Measurements from ENCODE around the gene STN1.

Gene STN1

DNA sequence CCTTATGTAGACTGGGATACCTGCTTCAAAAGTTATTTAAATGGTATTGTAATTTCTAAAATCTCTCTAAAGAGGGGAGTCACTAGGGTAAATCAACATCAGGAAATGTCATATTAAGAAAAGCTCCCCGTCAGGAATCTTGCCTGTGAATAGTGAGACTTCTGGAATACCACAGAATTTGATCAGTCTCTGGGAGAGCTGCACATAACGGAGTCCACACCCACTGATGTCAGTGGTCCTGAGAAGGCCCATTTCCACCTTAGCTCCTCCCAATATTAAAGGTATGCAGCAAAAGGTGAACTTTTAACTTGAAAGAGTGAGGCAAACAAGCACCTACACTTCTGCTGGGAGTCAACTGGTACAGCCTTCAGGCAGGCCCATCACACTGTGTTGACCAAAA, 27.3 kb downstream of the STN1 start:
- DNase-seq = no peak

DNA sequence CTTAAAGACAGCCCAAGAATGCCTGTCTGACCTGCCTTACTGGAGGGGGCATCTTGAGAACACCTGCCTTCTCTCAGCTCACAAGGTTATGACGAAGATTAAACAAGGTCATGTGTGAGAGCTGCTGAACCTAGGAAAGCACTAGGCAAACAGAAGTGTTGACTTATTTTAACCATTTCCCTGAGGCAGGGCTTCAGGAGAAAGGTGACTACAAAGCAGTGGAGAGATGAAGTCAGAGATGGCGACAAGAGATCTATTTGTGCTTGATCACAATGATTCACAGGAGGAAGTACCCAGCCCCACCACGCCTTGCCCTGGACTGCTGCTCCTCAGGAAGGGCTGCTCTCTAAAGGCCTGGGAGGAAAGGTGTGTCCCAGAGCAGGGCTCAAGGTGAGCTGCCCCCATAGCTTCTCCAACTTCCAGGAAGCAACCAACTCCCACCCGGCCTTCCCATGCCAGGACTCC, 27.8 kb downstream of the STN1 start:
- no peak for DNase-seq

DNA sequence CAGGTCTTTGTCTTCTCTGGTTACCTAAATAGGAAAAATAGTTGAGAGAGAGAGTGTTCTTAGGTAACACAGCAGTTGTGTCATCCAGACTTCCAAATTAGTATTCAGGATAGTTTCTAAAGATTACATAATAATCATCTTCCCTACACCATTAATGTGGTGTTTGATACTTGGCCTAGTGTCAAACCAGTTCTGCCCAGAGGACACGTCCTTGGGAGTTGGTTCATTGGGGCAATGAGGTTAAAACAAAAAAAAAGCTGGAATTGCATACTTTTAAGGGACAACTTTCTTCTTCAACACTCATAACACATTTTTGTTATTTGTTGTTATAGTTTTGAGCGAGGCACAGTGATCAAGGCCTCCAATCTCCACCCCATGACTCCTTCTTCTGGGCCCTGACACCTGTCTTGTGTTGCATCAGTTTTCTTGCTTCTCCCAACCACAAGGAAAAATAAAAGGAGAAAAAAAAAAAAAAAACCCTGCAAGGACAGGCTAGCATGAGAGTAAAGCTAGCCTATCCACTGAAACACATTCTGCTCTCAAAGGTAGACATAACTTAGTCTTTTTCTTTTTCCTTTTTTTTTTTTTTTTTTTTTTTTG, 28.8 kb downstream of the STN1 start:
- no peak for DNase-seq

DNA sequence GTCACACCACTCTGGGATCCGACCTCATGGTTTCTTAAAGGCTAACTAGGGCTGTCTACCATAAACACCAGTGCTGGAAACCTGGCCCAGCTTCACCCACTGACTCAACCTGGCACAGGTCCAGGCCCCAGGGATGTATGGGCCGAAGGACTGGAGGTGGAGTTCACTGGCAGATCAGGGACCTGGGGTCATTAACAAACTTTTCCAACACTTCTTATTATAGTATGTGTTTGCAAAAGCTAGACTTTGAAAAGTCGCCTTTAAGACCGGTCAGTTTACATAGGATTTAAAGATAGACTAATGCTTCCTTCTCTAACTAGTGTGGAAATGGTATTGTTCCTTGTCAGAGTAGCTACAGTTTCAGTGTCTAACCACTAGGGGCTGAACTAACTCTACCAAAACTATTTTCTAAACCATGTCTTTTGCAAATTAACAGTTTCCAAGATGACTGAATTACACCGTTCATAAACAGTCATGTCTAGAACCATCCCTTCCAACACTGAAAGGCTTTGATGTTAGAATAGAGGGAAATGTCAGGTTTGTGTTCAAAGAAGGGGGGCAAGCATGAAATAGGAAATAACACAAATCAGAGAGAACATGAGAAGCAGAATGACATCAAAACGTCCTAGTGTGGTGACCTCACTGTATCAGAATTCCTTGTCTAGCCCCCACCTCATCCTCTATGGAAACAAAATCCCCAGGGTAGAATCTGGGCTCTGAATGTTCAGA, 29.7 kb downstream of the STN1 start:
- DNase-seq = peak; percentile 55

DNA sequence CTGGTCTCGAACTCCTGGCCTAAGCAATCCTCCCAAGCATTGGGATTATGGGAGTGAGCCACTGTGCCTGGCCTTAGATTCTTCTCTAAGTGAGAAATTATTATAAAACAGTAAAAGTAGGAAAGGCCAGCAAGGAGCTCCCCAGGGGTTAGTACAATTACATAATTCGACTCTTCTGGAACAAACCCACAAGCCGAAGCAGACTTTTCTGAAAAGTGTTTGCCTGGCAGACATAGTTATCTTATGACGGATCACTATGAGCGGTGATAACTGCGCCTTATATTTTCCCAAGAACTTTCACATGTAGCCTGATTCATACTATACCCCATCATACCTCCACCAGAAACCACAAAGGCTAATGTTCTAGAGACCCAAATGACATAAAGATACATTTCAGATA, 32.4 kb downstream of the STN1 start:
- DNase-seq = no peak

DNA sequence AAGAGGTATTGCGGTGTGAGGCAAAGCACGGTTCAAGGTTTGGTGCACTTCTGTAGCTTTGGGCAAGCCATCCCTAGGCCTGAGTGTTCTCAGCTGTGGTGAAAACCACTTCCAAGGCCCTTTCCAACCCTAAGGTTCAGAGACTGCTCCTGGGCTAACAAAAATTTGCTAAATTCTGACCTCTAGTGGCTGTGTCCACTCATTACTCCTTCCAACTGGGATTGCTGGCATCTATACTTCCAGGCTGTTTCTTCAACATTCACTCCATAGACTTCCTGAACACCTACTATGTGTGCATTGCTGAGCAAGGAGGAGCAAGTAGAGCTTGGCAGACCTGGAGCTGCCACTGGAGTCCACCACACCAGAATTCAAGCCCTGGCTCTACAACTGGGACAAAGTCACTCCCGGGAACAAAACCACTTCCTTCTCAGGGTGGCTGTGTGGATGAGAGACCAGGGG, 33.3 kb downstream of the STN1 start:
- peak; percentile 47 for DNase-seq

DNA sequence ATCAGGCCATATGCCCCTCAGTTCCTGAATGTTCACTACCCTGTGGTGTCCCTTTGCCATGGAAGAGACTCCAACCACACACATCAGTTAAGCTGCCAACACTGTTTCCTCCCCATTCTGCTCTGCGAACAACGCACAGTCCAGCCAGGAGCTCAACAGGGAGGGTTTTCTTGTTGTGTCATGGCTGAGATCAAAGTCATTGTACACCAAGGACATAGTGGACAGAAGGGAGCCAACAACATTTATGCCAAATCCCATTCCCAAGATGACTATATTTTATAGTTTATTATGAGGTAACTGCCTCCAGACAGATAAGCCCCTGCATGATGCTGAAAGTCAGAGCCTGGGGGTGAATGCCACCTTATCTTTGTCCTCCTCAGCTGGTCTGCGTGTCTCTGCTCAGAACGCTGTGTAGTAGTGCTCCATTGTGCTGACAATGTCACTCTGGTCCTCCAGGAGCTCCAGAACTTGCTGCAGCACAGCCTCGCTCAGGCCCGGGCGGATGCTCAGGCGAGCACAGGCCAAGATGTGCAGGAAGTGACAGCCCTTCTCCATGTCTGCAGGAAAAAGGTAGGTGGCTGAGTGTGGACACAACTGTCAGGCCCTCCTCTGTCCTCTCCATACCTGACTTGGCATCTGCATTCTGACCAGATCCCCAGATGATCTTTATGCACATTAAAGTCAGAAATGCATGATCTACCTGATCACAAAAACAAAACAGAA, 35.5 kb downstream of the STN1 start:
- DNase-seq = no peak

DNA sequence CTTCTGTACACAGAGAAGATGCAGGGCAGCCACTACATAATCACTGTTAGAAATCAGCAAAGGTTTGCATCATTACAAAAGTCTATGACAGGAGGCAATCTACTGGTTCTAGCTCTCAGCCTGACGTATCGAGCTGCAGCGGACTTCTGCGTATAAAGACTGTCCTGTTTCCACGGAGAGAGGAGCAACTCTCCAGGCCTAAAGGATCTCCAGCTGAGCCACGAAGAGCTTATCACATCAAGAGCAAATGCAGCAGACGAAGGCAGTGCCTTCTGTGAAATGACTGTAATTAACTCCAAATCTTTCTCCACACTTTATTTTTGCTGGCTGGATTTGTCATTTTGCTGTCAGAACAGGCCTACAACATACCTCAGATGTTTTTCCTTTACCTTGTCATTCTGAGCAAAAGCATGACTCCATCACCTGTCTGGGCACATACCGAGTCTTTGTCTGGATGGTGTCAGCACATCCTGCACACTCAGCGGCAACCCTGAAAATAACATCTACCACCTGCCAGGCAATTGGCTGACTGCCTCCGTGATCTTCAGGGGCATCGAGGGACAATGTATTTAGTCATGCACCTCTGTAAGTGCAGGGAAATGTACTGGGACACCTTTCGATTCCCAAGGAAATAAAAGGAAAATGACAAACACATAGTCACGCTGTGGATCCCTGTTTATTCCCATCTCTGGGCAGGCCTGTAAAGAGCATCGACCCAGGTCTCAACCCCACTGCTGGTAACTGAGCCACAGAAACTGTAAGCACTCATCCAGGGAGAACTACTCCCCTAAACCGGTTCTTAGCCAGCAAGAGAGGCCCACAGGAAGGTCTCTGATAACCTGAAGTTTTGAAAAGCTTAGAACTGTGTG, 36.3 kb downstream of the STN1 start:
- DNase-seq = peak; percentile 82

DNA sequence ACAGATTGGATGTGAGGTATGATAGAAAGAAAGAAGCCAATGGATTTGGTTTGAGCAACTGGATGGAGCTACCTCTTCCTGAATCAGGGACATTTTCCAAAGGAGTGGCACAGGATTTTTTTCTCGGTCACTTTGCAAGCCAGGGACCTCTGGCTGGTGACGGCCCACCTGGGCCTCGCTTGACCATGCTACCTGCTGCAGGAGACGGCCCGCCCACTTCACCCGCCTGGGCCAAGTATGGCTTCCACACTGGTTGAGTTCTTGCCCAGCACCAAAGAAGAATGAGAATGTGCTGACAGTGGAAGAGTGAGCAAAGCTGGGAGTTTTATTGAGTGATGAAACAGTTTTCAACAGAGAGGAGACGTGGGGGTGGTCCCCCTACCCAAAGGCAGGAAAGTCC, 38.2 kb downstream of the STN1 start:
- no peak for DNase-seq

DNA sequence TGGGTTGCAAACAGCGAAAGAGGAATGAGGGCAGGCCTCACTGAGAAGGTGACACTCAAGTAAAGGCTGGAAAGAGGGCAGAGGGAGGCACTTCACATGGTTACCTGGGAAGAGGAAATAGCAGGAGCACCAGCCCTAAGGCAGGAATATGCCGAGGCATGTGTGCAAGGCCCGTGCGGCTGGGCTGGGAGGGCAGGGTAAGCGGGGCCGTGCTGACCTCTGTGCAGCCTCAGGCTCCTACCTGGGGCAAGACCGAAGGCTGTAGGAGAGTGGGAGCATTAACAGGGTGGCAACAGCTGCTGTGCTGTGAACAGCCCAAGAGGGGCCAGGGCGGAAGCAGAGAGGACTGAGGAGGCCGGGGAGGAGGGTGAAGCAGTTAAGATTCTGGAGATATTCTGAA, 38.6 kb downstream of the STN1 start:
- DNase-seq = no peak

DNA sequence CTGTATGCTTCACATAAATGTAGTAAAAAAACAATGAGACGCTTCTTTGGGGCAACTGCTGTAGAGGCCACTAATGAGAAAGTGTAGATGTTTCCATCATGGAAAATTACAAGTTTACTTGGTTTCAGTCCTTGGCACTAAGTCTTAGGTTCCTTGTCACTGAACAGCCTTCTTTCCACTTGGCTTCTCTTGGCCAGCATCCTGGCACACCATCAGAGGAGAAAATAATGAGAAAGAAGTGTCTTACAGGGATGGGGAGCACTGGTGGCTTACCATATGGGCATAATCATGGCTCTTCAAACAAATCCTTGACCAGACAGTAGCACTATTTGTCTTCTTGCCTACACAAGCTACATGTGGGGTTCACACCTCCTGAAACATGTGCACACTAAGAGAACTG, 40.1 kb downstream of the STN1 start:
- DNase-seq = no peak

DNA sequence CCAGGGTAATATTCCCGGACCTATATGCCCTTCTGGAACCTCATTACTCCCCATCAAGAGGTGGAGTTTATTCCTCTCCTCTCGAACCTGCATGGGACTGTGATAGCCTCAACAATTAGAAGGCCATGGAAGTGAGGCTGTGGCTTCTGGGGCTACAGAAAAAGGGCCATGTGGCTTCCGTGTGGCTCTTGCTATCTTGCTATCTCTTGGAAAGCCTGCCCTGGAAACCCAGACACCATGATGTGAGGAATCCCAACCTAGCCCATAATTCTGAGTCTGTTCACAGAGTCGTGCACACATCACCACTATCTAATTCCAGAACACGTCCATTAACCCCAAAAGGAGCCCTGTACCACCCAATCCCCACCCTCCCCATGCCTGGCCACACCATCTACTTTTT, 41.8 kb downstream of the STN1 start:
- DNase-seq = no peak

DNA sequence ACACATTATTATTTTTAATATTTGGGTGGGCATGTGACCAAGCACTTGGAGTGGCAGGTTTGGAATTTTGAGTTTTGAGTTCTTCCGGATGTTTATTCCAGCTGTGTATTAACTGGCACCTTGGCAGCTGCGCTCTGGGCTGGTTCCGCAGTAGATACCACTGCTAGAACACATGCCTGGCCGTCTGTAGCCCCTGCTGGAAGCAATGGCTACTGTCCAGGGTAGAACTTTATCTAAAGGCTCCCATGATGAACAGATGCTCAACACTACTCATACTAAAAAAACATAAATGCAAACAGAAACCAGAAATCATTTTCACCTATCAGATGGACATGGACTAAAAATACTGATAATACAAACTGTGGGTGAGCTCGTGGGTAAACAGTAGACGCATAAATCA, 43.3 kb downstream of the STN1 start:
- no peak for DNase-seq

DNA sequence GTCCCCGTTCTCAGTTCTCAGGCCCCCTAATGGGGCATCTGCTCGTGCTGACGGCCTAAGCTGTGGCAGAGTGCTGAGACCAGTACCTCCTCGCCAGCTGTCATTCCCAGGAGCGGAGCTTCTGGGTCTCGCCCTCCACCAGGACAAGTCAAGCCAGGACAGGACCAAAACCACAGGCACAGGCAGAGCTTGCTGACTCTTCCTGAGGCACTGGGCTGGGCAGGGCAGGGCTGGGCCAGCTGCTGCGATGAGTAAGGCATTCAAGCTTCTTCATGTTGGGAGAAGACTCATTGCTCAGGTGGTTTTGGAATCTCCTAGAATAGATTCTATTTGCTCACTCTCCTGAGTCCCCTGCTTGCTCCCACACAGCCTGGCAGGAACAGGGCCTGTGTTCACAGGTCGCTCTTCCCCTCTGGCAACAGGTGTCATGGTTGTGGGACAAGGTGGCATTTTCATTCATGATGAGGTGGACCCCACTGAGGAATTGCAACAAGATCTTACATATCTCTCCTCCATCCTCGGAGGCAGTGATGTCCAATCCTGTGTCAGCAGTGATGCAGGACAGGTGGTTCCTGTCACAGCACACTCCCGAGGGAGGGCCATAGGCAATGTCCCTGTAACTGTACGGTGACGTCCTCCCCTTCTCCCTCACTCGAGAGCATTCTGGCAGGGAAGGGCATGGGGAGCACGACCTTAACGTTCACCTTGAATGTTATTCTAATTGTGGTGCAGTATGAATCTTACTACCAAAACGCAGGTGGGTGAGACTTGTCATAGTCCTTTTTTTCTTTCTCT, 45.6 kb downstream of the STN1 start:
- no peak for DNase-seq

DNA sequence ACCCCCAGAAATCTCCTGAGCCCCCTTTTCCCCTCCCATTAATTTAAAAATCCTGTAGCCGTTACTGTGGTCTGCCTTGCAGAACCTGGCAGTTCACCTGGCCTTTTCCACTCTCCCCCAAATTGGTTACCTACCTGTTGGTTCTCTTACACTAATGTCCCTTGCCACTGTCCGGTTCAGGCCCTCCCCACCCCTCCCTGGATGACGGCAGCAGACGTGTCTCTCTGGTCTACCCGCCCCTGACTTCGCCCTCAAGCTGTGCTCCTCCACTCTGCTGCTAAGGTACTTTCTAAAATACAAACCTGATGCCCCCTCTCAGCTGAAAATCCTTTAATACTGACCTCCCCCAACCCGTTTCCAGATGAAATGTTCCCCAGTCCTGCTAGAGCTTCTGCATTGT, 47.0 kb downstream of the STN1 start:
- no peak for DNase-seq

DNA sequence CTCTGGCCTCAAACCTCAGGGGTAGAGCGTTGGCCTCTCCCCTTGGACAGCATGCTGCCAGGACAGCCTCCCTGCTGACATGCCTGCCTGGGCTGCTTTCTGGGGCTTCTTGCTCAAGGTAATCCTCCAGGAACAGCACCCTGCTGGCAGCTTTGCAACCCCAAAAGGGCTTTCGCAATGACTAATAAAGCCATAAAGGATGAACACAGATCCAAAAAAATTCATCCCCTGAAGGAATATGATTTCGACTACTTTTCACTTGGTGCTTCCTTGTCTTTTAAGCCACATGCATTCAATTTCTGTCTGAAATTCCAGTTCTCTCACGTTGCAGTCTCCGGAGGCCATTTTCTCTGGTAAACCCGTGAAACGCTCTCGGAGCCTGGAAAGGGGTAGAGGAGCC, 47.5 kb downstream of the STN1 start:
- no peak for DNase-seq

DNA sequence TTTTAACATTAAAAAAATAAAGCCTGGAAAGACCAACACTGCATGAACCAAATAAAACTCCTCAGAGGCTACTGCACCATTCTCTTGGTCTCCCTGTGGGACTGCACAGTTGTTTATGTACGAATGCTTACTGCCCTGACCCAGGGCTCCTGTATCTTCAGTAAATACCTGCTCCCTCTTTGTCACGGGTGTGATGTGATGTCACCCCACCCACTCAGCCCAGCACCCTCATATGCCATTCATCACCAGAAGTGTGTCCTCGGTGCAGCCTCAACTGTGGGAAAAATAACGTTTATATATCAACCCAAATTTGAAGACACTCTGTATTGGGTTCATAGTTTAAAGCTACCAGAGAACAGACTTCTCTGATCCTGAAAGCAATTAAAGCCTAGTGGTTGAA, 48.6 kb downstream of the STN1 start:
- no peak for DNase-seq

DNA sequence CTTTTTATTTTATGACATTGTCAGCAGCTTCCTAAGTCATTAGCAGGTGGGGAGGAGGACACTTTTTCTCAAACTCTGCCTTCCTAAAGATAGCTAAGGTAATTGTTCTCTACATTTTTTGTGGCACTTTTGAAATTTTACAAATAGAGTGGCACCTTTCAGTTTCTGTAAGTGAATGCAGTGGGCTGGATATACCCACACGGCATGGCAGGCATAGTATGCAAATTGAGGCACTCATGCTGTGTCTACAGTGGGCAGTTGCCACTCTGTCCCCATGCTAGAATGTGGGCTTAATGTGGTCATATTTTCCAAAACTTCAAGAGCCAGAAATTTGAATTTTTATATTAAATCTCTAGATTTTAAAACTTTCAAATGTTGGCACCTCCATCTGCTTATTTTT, 49.8 kb downstream of the STN1 start:
- DNase-seq = no peak

DNA sequence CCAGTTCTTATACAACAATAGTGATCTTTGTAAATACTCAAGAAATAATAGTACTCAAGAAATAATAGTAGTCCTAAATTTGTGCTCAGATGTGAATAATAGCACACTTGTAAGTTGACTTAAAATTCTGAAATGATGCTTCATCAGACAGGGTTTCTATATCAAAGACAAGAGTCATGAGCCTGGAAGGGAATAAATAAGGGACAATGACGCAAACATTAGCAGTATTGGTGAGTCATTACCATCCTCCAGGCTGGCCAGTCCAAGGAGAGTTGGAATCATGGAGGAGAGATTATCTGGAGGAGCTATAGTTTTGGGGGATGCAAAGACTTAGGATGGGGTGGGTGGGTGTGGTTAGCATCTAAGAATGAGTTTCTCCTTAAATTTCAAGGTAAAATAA, 56.5 kb downstream of the STN1 start:
- no peak for DNase-seq

DNA sequence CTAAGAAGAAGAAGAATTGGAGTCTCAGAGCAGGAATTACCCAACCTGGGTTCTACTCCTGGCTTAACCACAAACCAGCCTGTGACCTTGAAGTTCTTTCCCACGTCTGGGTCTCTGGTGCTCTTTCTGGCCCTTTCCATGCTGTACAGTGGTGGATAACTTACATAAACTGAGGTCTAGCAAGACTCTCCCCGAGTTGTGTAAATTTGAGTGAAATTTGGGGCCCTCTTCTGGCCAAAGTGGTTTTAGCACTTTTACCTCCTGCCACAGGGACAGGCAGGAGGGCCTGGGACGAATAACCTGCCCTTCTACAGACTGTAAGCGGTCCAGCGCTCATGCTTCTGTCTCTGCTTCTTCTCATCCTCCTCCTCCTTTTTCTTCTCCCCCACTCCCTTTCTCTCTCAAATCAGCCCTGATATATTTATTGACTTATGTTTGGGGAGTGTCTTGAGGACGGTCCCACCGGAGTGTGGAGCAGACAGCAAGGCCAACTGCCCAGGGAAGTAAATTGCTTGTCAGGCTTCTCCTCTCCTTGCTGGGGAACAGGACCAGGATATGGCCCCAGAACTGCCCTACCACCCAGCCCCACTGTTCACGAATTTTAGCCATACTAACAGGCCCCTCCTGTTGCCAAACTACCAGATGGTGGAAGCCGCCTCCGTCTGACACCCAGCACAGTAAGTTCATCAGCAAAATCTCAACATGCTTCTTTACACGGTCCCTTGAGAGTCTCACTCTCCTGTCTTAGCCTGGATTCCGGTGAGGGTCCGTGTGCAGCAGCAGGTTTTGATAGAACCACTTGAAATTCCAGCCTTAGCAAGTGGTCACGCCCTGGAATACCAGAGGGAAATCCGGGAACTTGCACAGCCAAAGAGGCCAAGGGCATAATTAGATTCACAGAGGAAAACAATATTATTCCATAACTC, 58.6 kb downstream of the STN1 start:
- DNase-seq = peak; percentile 24

DNA sequence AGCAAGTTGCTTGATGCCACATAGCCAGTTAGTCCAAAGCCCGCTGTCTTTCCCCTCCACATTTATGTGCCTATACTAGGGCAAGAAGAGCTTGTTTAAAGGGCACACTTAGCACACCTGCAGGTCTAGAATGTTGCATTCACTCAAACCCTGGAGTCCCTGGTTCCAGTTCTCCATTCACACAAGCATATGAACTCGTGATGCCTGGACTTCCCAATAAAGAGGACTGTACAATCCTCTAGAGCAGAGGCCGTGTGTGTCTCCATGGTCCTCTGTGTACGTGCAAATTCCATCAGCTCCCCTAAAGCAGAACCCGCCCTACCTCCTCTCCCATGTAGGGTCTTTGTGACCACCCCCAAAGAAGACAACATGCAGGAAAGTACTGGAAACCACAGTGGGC, 59.6 kb downstream of the STN1 start:
- DNase-seq = no peak

All from NCI-H345 (cell line).